Measurements from ENCODE around the gene TRMT1L. TPM values are rescaled to one million over a fixed set of nuclear protein-coding genes. Genes with fewer than 3 reads are reported as not detected.

The TRMT1L gene
- total and polyA plus RNA-seq, 2 of the 8 experiments (the other 6 are each of a cell fraction or from before 2014, with no cell fraction given) = 13.8 to 22.3 TPM

DNA sequence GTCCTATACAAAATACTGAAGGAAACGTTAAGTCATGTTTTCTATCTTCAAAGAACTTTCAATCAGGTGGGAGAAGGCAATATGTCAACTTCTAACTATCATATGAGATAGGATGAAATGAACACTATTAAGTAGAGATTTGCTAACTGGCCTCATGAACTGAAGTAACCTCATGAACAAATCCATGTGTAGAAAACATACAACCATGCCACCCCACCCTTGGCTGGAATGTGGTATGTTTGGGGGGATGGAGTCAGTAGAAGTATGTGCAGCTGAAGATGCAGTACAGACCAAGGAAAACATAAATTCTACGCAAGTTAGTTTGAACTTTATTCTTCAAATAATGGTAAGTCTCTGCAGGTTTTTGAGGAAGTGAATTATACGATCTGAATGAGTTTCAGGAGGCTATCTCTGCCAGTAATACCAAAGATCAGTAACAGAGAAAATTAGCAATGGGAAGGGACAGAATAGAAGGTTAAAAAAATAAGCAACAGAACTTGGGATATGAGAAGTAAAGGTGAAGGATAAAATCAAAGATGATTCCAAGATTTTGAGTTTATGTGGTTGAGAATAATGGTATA, 4.5 kb downstream of the TRMT1L start:
- 89% methylated on average over 3 of the region's 3 CpGs; no CpG with 5 or more reads in 1 of the 2 experiments for WGBS, 2 experiments (ENCODE audit: extremely low coverage in 1 of 2, insufficient coverage in 1 of 2, insufficient read length in 1 of 2, insufficient replicate concordance in 2 of 2, low coverage in 1 of 2, low lambda C conversion rate in 2 of 2, missing lambda C conversion rate in 1 of 2)
- no peak overlapping the region for H3K4ac ChIP-seq (replicated peaks; ENCODE audit: insufficient read length, low read depth, low read length)
- no peaks in the 10 kb centered on the region; a peak in 3 of 7 replicates for H3K4me1 ChIP-seq (replicated peaks in 1 of 4; ENCODE audit: control insufficient read depth in 3 of 4, insufficient read depth in 4 of 4, low read length in 3 of 4)
- no peak overlapping the region for H3K18ac ChIP-seq (ENCODE audit: extremely low read depth, low read length)
- no peak overlapping the region for H3K4me3 ChIP-seq (ENCODE audit: extremely low read depth in 1 of 4, insufficient read depth in 2 of 4, low read depth in 3 of 4, low read length in 4 of 4)
- H3K56ac ChIP-seq (replicated peaks; ENCODE audit: insufficient read length, low read depth, low read length) = no peak overlapping the region
- no peak overlapping the region for H2AFZ ChIP-seq (ENCODE audit: low read length)
- H3K23me2 ChIP-seq (ENCODE audit: low read depth, low read length) = peaks cover 6% of the 10 kb centered on the region; the same call in 1 of the 2 replicates
- H3K36me3 ChIP-seq (ENCODE audit: control insufficient read depth in 2 of 4, insufficient read depth in 4 of 4, low read length in 3 of 4) = peaks cover 0 to 21% (median 5%) of the 10 kb centered on the region in 4 experiments; a peak in 3 of 8 replicates
- H4K8ac ChIP-seq (ENCODE audit: extremely low read depth, insufficient read depth, low read length) = no peak overlapping the region
- no peak overlapping the region for H3K27ac ChIP-seq (ENCODE audit: low read depth, low read length)
- H3K27me3 ChIP-seq (replicated peaks in 1 of 4; ENCODE audit: control insufficient read depth in 3 of 4, extremely low read depth in 1 of 4, insufficient read depth in 3 of 4, low read length in 3 of 4) = no peaks in the 10 kb centered on the region
- no peak for TF ChIP-seq RAD21 (IDR thresholded peaks at IDR 0.05 in 1 of 2, conservative IDR thresholded peaks at IDR 0.05 in 1 of 2; ENCODE audit: low read depth in 2 of 2, low read length in 2 of 2)
- no peak for TF ChIP-seq BRCA1 (IDR thresholded peaks at IDR 0.05; ENCODE audit: low read depth, low read length)
- TF ChIP-seq SP1 (IDR thresholded peaks at IDR 0.05; ENCODE audit: low read depth, low read length) = no peak
- TF ChIP-seq NRF1 (IDR thresholded peaks at IDR 0.05; ENCODE audit: low read depth, low read length) = no peak
- no peak for TF ChIP-seq TCF12 (IDR thresholded peaks at IDR 0.05; ENCODE audit: low read depth, low read length)
- H2BK20ac ChIP-seq (ENCODE audit: low read length) = no peak overlapping the region
- H3K4me2 ChIP-seq (ENCODE audit: insufficient read depth in 1 of 2, low read depth in 2 of 2, low read length in 2 of 2) = no peak overlapping the region
- ChIA-PET POLR2A (ENCODE audit: partially characterized antibody) (no interaction called here), CTCF (ENCODE audit: partially characterized antibody) (interaction anchor here (0.6 kb wide), 1 partner anchor 216 kb away, joined by 3 read pairs; no protein-coding TSS in a partner anchor)
- H4K5ac ChIP-seq (ENCODE audit: insufficient read length, low read depth, low read length) = no peak overlapping the region
- H4K20me1 ChIP-seq (replicated peaks in 1 of 2; ENCODE audit: control insufficient read depth in 1 of 2, insufficient read depth in 2 of 2, low read length in 2 of 2) = no peaks in the 10 kb centered on the region
- no peaks in the 10 kb centered on the region for H3K9me3 ChIP-seq (ENCODE audit: insufficient read depth in 2 of 2, low read depth in 1 of 2, low read length in 1 of 2)
- H3K9ac ChIP-seq (replicated peaks in 1 of 4; ENCODE audit: extremely low read depth in 1 of 4, low read depth in 3 of 4, low read length in 3 of 4) = no peak overlapping the region
- no peak overlapping the region for H2BK12ac ChIP-seq (ENCODE audit: low read depth, low read length)
- peaks cover 0 to 13% of the 10 kb centered on the region in 2 experiments; a peak in 2 of 4 replicates for H3K79me2 ChIP-seq (ENCODE audit: control insufficient read depth in 1 of 2, insufficient read depth in 2 of 2, low read length in 2 of 2)
- FAIRE-seq (no peak), DNase-seq (ENCODE audit: low read depth in 1 of 2, low spot score in 2 of 2) (no peak)
- H2BK15ac ChIP-seq (ENCODE audit: low read length) = no peak overlapping the region
- no peak overlapping the region for H3K14ac ChIP-seq (ENCODE audit: insufficient read length)
- no peak overlapping the region for H4K91ac ChIP-seq (replicated peaks; ENCODE audit: insufficient read length, low read length)
- no peak overlapping the region for H2AK5ac ChIP-seq (ENCODE audit: low read depth, low read length)
- H3K23ac ChIP-seq (ENCODE audit: insufficient read length) = no peak overlapping the region
- H2BK120ac ChIP-seq (replicated peaks; ENCODE audit: low read depth, low read length) = no peak overlapping the region
- H2BK5ac ChIP-seq (ENCODE audit: low read depth, low read length) = no peak overlapping the region
- no peaks in the 10 kb centered on the region for H3K79me1 ChIP-seq (ENCODE audit: low read depth, low read length)

All from H1 (cell line).